HCT116 (cell line): Measurements from ENCODE around the gene ATP6V0D1. TPM values are rescaled to one million over a fixed set of nuclear protein-coding genes. Genes with fewer than 3 reads are reported as not detected.

ENCODE experiments used
- ATAC-seq: fragments of 200-7000 bp; cut with Tn5 transposase; 2 replicates; pipeline ENCODE4 v1.9.1; 2020; ENCODE audit warnings: mild to moderate bottlenecking, moderate library complexity
- BruUV-seq: library from RNA; stranded (reverse); fragments of 400-500 nt; replicated peaks from 2 replicates; lab custom pipeline; 2021; lab: Mats Ljungman, UMichigan
- CTCF ChIA-PET: fragments of 300-600 bp; sonication (Branson Sonifier 250); formaldehyde crosslinking; loops from one replicate; lab custom pipeline; 2021; ENCODE audit warnings: antibody characterized with exemption; lab: Charles Lee
- POLR2A ChIA-PET: fragments of 300-600, 350-600 bp; sonication (Branson Sonifier 250); formaldehyde crosslinking; loops from one replicate; lab custom pipeline; 2021; ENCODE audit warnings: antibody characterized with exemption; lab: Charles Lee
- RAD21 ChIA-PET, 2 experiments: fragments of 300-600 bp; sonication (Branson Sonifier 250); formaldehyde crosslinking; loops; one replicate each; lab custom pipeline; 2023; ENCODE audit warnings: low total read pairs in 2 of 2; ENCODE audit not compliant: uncharacterized antibody in 2 of 2, unreplicated experiment in 2 of 2, low non-redundant PET in 1 of 2; lab: Charles Lee
- DNase-seq: peaks from one replicate; pipeline ENCODE4 v3.0.0-alpha.2; 2010; ENCODE audit warnings: low read depth, low spot score
- H2AFZ ChIP-seq: fragments of 200-600 bp; shearing (Covaris generic), sonication (generic); 2 replicates; pipeline ENCODE4 v1.6.1; 2017; ENCODE audit warnings: low read depth, mixed run types, mixed read lengths, antibody characterized with exemption, low read length; ENCODE audit not compliant: poor library complexity, severe bottlenecking
- H3K27ac ChIP-seq: 2 replicates; pipeline ENCODE4 v1.5.1; 2012; ENCODE audit warnings: low read depth, low read length
- H3K27me3 ChIP-seq: fragments of 200-600 bp; sonication (generic); 2 replicates; pipeline ENCODE4 v1.6.1; 2016; ENCODE audit warnings: mixed run types, low read length, mixed read lengths; ENCODE audit not compliant: insufficient read depth
- H3K36me3 ChIP-seq, 2 experiments: fragments of 200-500 bp in 1 of 2; fragments of 200-600 bp in 1 of 2; sonication (Bioruptor generic) in 1 of 2; sonication (generic) in 1 of 2; 2 replicates each; pipeline versions ENCODE4 v1.5.1 to v1.6.1; 2014 to 2016; ENCODE audit warnings: low read length in 2 of 2, inconsistent platforms in 1 of 2, mixed read lengths in 1 of 2, mixed run types in 1 of 2; ENCODE audit not compliant: insufficient read depth in 2 of 2, control insufficient read depth in 1 of 2
- H3K4me1 ChIP-seq, 2 experiments: fragments of 200-600 bp in 1 of 2; sonication (generic) in 1 of 2; 2 replicates each; pipeline versions ENCODE4 v1.5.1 to v1.6.1; 2012 to 2017; ENCODE audit warnings: low read length in 2 of 2, inconsistent platforms in 1 of 2, mild to moderate bottlenecking in 1 of 2, mixed read lengths in 1 of 2, mixed run types in 1 of 2, moderate library complexity in 1 of 2; ENCODE audit not compliant: insufficient read depth in 2 of 2, control insufficient read depth in 1 of 2
- H3K4me2 ChIP-seq: fragments of 200-600 bp; sonication (generic); 2 replicates; pipeline ENCODE4 v1.6.1; 2017; ENCODE audit warnings: mixed run types, low read length, mixed read lengths
- H3K4me3 ChIP-seq, 2 experiments: fragments of 200-600 bp in 1 of 2; sonication (generic) in 1 of 2; replicated peaks in 1 of 2; 2 replicates each; pipeline ENCODE4 v1.5.1; 2011 to 2016; ENCODE audit warnings: low read length in 2 of 2, control low read depth in 1 of 2, low read depth in 1 of 2, mild to moderate bottlenecking in 1 of 2, mixed read lengths in 1 of 2, mixed run types in 1 of 2
- H3K79me2 ChIP-seq: fragments of 200-600 bp; sonication (generic); 2 replicates; pipeline ENCODE4 v1.6.1; 2017; ENCODE audit warnings: mild to moderate bottlenecking, mixed run types, low read length, moderate library complexity, mixed read lengths; ENCODE audit not compliant: insufficient read depth
- H3K9ac ChIP-seq: fragments of 200-600 bp; sonication (generic); 2 replicates; pipeline ENCODE4 v1.6.1; 2016; ENCODE audit warnings: low read length, mixed read lengths
- H3K9me2 ChIP-seq: fragments of 200-600 bp; sonication (generic), shearing (Covaris generic); 2 replicates; pipeline ENCODE4 v1.6.1; 2017; ENCODE audit warnings: mixed run types, mild to moderate bottlenecking, moderate library complexity; ENCODE audit not compliant: insufficient read depth
- H3K9me3 ChIP-seq, 2 experiments: fragments of 200-500 bp in 1 of 2; fragments of 200-600 bp in 1 of 2; sonication (Bioruptor generic) in 1 of 2; sonication (generic) in 1 of 2; 2 replicates each; pipeline ENCODE4 v1.6.1; 2014 to 2017; ENCODE audit warnings: low read length in 2 of 2, mixed read lengths in 2 of 2, inconsistent platforms in 1 of 2, low read depth in 1 of 2, mild to moderate bottlenecking in 1 of 2, mixed run types in 1 of 2, moderate library complexity in 1 of 2; ENCODE audit not compliant: control insufficient read depth in 1 of 2, insufficient read depth in 1 of 2
- H4K20me1 ChIP-seq: fragments of 200-600 bp; sonication (generic), shearing (Covaris generic); 2 replicates; pipeline ENCODE4 v1.6.1; 2017; ENCODE audit warnings: mixed run types, mild to moderate bottlenecking, moderate library complexity; ENCODE audit not compliant: insufficient read depth
- JUND ChIP-seq: IDR thresholded peaks from 2 replicates; pipeline ENCODE4 v1.6.1; 2012
- MAX ChIP-seq: IDR thresholded peaks from 2 replicates; pipeline ENCODE4 v1.6.1; 2012
- POLR2AphosphoS5 ChIP-seq: IDR thresholded peaks from 2 replicates; pipeline ENCODE4 v1.6.1; 2011; ENCODE audit warnings: mild to moderate bottlenecking, low read depth, low read length, moderate library complexity
- SP1 ChIP-seq: IDR thresholded peaks from 2 replicates; pipeline ENCODE4 v1.6.1; 2012; ENCODE audit warnings: low read depth
- SRF ChIP-seq: IDR thresholded peaks from 2 replicates; pipeline ENCODE4 v1.6.1; 2012; ENCODE audit warnings: low read depth
- YY1 ChIP-seq: IDR thresholded peaks from 2 replicates; pipeline ENCODE4 v1.6.1; 2011; ENCODE audit warnings: low read length, low read depth, moderate library complexity, mild to moderate bottlenecking; ENCODE audit not compliant: insufficient replicate concordance; ENCODE audit errors: extremely low read depth
- ZFX ChIP-seq: fragments of 450-650 bp; IDR thresholded peaks from 2 replicates; pipeline ENCODE4 v1.6.1; 2017
- intact Hi-C: fragments of 100-400 bp; cut with micrococcal nuclease; formaldehyde crosslinking; loops from 2 replicates; pipeline ENCODE4 v1.10.0; 2022
- total RNA-seq: library from RNA; stranded (reverse); gene quantifications from one replicate; pipeline ENCODE4 v1.2.1, GENCODE V29; 2021; ENCODE audit not compliant: unreplicated experiment
- TF ChIP-seq, protein P1 (sequence below): IDR thresholded peaks from 2 replicates; pipeline ENCODE4 v1.6.1; 2011; ENCODE audit warnings: mild to moderate bottlenecking, low read length, moderate library complexity; ENCODE audit not compliant: insufficient replicate concordance; ENCODE audit errors: extremely low read depth

ATP6V0D1 gene
- total RNA-seq, 1 experiment from 2014 or later = 36.6 TPM

DNA sequence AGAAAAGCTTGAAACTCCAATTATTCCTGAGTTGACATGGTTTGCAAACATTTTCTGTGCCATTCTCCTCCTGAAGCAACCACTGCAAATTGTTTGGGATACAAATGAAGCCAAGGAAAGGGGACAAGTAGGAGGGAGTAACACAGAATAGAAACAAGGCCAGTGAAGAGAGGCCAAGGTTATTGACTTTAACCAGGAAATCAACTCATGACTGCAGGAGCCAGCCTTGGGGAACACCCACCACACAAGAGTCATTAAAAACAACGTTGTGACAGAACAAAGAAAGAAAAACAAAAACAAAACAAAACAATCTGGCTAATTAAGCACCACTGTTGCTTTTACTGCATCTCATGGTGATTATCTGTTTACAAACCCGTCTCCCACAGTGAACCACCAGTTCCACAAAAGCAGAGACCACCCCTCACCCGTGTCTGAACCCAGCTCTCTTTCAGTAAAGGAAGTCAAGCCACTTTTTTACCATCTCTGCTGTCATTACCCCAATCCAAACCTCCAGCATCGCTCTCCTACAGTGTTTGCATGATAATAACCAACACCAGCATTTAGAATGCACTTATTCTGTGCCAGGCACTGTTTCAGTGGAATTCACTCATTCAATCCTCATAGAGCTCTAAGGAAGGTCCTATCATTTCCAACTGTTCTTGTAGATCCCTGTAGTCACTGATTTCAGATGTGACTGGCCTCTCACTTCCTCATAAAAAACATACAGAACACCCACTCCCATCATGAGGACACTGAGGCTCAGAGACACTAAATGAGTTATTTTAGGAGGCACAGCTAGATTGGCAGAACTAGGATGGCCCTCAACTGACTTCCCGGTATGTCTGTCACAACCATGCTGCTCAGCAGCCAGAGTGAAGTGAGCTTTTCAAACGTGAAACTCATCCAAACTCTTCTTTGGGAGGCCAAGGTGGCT lies 66.7 kb downstream of the ATP6V0D1 start:
- Histone ChIP-seq H3K4me2 (no peak overlapping the region), H3K27me3 (no peaks in the 10 kb centered on the region), H2AFZ (no peak overlapping the region), H3K79me2 (no peaks in the 10 kb centered on the region), H3K9ac (no peak overlapping the region), H4K20me1 (no peaks in the 10 kb centered on the region), H3K36me3 (no peaks in the 10 kb centered on the region), H3K9me2 (no peaks in the 10 kb centered on the region), H3K27ac (no peak overlapping the region), H3K9me3 (no peaks in the 10 kb centered on the region), H3K4me1 (peaks cover 10 to 19% of the 10 kb centered on the region in 2 experiments; a peak in 3 of 4 replicates), H3K4me3 (no peak overlapping the region)
- intact Hi-C loops = no loop called here
- POLR2A ChIA-PET = no interaction called here
- DNase-seq = no peak
- RAD21 ChIA-PET = no interaction called here
- no peak for ATAC-seq
- CTCF ChIA-PET = interaction anchor here (2.9 kb wide), 1 partner anchor 14 kb away, joined by 8 read pairs; no protein-coding TSS in a partner anchor
- TSS peak; percentile 43 for BruUV-seq
- no peak for TF ChIP-seq SRF
- no peak for TF ChIP-seq ZFX

DNA sequence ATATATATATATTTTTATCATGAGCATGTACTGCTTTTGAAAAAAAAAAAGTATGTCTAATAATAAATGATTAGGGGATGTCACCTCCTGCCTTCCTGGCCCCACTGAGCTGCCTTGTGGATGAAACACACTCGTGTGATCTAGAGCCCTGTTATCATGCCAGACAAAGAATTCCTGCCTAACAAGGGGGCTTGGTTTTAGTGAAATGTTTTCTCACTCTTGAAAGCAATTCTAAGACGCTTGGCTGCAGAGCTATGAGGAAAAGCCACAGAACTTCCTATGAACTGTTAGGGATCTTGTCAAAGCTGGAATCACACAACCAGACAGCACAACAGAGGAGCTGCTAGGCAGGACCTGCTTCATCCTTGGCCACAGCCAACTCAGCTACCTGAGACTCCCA lies 68.7 kb downstream of the ATP6V0D1 start:
- no peak for DNase-seq
- Histone ChIP-seq H3K36me3 (no peaks in the 10 kb centered on the region), H3K9ac (no peak overlapping the region), H3K79me2 (no peaks in the 10 kb centered on the region), H2AFZ (no peak overlapping the region), H3K9me2 (no peaks in the 10 kb centered on the region), H3K27ac (no peak overlapping the region), H3K4me1 (peaks cover 10 to 19% of the 10 kb centered on the region in 2 experiments; a peak in 3 of 4 replicates), H3K27me3 (no peaks in the 10 kb centered on the region), H3K9me3 (no peaks in the 10 kb centered on the region), H4K20me1 (no peaks in the 10 kb centered on the region), H3K4me3 (no peak overlapping the region), H3K4me2 (no peak overlapping the region)
- no TSS peak for BruUV-seq
- TF ChIP-seq MAX = no peak
- TF ChIP-seq YY1 = no peak
- TF ChIP-seq JUND = no peak
- TF ChIP-seq, protein P1, sequence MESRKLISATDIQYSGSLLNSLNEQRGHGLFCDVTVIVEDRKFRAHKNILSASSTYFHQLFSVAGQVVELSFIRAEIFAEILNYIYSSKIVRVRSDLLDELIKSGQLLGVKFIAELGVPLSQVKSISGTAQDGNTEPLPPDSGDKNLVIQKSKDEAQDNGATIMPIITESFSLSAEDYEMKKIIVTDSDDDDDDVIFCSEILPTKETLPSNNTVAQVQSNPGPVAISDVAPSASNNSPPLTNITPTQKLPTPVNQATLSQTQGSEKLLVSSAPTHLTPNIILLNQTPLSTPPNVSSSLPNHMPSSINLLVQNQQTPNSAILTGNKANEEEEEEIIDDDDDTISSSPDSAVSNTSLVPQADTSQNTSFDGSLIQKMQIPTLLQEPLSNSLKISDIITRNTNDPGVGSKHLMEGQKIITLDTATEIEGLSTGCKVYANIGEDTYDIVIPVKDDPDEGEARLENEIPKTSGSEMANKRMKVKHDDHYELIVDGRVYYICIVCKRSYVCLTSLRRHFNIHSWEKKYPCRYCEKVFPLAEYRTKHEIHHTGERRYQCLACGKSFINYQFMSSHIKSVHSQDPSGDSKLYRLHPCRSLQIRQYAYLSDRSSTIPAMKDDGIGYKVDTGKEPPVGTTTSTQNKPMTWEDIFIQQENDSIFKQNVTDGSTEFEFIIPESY = no peak
- no peak for TF ChIP-seq SP1
- TF ChIP-seq POLR2AphosphoS5 = no peak
- TF ChIP-seq ZFX = no peak
- ChIA-PET CTCF (interaction anchor here (2.9 kb wide), 1 partner anchor 16 kb away, joined by 8 read pairs; no protein-coding TSS in a partner anchor), RAD21 (no interaction called here), POLR2A (no interaction called here)
- ATAC-seq = no peak
- intact Hi-C loops = no loop called here
